Endothelial cell of coronary artery (primary cell): Measurements from ENCODE around the gene EDN2. TPM values are rescaled to one million over a fixed set of nuclear protein-coding genes. Genes with fewer than 3 reads are reported as not detected.

Experiments used
- total RNA-seq: library from RNA; depleted of rRNA; stranded (reverse); fragments of >200 nt; gene quantifications from 2 replicates; pipeline ENCODE4 v1.2.3, GENCODE V29; 2014

EDN2 gene
- total RNA-seq, result 0.09 and 0.28 TPM in 2 replicates

GRCh38 chr1:41484402-41485241 lies at the start of gene EDN2:
TSS of gene EDN2 (minus strand) at chr1:41484683. CDS start at chr1:41484601, 82 bp downstream.

Other genes starting within 250 kb of the EDN2 start
- 12.4 and 15.0 TPM in 2 replicates for gene SCMH1, start 242.4 kb downstream of the EDN2 start, total RNA-seq
- 0.18 and 0.19 TPM in 2 replicates for gene FOXO6, start 123.2 kb downstream of the EDN2 start, total RNA-seq